IPS DF 19.7 (cell line): ENCODE data around the gene ADCY5.
A peak's percentile ranks its signal among the peaks of the same experiment; 100 is the strongest.

ENCODE experiments used
- DNase-seq: peaks from one replicate; pipeline ENCODE4 v3.0.0-alpha.2; 2013; ENCODE audit warnings: low read depth, low spot score

Gene ADCY5

DNA sequence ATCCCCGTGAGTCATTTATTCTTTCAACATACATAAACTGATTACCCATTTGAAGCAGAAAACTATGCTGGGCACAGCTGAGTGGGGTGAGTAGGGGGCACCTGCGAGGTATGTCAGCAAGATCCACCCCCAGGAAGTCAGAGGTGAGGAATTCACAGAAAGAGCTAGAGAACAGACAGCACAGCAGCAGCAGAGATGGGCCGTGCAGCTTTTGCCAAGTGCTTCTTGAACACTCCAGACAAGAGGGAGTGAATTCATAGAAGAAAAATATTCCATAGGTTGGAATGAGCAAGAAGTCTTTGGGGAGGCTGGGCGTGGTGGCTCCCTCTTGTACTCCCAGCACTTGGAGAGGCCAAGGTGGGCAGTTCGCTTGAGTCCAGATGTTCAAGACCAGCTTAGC is 9.4 kb upstream of the ADCY5 start:
- no peak for DNase-seq

DNA sequence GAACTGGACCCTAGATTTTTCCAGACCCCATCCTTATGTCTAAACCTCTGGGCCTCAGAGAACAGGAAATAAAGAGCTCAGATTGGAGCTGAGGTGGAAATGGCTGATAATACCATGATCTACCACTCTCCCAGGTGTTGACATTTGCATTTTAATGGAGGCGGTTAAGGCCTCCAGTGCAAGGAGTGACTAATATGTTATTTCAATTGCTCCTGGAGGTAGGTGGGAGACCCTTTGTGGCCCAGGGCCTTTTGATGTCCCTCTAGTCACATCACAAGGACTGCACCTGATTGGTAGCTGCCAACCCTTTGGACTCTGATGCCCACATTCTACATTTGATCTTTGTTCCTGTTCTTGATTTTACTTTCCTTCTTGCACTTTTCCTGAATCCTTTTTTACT is 9.0 kb upstream of the ADCY5 start:
- peak; percentile 45 for DNase-seq

DNA sequence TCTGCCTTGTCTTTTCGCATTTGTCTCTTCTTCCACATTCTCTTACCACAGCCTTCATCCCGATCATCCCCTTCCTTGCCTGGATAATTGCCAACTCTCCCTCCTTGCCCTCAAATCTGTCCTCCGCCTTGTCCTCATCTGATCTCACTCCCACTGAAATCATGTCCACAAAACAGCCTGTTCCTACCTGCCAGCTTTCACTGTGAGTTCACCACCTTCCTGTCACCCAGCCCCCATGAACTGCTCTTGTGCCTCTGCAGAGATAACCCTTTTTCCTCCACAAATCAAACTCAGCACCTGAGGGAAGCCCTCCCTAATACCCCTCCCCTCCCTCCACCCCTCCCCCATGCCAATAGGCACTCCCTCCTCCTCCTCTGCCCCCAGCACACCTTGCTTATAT is 4.8 kb upstream of the ADCY5 start:
- no peak for DNase-seq

DNA sequence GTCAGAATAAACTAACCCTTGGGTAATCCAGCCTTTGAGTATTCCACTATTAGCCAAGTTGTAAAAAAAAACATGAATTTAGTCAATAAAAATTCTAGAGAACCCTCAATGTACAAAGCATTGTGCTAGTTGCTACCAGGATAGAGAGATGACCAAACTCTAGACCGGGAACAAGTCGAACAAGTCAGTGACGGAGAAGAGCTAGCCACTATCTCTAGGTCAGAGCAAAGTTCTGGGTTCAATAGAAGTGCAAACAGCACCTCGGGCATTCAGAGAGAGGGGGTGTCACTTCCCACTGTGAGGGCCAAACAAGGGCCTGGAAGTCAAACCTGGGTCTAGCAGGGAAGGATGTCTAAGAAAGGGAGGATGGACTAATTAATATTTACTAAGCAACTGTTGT is 2.3 kb upstream of the ADCY5 start:
- DNase-seq = no peak

DNA sequence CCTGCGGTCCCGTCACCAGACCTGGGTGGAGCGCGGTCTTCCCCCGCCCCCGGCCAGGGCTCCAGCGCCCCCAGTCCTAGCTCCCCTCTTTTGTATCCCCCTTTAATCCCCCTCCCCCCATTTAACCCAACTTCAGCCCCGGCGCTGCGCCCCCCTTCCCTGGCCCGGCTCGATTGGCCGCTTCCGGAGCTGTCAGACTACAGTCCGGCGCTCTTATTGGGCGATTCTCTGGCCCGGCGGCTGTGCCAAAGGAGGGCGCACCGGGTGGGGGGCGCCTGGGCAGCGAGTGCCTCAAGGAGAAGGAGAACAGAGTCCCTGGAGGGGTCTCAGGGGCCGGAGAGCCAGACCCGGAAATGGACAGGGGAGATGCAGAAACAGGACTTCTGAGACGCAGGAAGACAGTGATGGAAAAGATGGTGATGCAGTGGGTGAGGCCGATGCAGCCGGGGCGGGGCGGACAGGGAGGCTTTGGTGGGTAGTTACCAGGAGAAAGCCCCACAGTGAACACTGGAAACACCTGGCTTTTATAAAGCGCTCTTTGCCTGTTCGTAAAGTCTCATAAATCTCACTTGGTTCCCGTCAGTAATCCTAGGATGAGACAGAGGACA is 1.2 kb upstream of the ADCY5 start:
- no peak for DNase-seq

DNA sequence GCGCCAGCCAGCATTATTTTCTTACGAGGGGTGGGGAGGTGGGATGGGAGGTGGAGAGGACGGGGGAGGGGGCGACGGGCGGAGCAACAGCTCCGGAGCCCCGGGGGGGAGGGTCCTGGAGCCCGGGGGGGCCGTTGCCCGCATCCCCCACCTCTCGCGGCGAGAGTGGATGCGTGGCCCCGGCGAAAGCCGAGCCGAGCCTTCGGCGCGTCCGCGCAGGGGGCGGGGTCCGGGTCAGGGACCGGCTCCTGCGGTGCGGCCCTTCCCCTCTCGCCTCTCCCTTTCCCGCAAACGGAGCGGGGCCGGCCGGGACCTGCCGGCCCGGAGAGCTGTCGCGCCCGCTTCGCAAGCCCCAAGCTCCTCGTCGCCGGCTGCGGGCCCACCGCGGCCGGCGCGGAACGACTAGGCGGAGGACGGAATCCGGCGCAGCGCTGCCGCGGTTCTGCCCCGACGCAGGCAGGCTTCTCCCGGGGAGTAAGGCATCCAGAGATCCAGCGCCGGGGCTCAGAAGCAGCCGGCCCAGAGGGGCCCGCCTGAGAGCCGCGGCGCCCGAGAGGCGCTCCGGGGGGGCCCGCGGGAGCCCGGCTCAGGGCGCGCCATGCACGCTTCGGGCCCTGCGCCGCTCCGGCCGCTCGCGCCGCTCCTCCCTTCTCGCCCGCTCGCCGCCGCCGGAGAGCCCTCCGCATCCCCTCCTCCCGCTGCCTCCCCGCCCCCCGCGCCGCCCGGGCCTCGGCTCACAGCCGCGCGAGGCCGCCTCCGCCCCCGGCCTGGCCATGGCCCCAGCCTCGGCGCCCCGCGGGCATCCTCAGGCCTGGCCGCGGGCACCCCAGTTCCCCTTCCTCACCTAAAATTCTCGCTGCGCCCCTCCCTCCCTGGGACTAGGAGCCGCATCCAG is 459 bp upstream of the ADCY5 start:
- DNase-seq = no peak

DNA sequence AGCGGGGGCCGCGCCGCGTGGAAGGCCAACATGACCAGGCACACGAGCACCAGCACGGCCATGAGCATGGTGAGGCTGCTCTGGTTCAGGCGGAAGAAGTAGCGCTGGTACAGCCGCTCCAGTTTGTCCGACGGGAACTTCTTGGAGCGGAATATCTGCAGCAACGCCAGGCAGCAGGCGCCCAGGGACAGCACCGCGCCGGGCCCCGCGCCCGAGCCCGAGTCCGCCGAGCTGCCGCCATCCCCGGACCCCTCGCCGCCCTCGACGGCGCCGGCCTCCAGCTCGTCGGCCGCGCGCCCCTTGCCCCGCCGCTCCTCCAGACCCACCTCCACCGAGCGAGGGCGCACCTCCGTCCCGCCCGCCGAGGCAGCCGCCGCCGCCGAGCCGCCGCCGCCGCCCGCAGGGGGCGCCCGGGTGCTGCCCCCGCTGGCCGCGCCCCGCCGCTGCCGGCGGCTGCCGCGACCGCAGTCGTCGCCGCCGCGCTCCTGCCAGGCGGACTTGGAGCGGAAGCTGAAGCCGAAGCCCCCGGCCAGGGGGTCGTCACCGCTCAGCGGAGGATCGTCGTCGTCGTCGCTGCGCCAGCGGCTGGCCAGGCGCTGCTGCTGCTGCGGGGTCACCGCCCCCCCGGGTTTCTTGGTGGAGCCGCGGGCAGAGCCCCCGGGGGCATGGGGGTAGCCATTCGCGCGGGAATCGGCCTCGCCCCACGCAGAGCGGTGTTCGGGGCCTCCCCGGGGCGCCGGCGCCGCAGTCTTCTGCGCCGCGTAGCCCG is 957 bp downstream of the ADCY5 start:
- DNase-seq = no peak

DNA sequence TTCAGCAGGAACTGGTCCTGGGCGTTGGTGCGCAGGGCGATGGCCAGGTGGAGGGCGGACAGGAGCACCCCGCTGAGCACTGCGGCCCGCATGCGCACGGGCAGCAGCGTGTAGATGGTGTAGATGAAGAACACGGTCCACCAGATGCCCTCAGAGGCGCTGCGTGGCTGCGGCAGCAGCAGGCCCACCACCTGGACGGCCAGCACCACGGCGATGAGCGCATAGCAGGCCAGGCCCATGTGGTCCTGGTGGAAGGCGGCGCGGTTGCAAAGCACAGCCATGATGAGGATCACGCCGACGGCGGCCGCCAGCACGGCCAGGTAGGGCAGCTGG is 1.5 kb downstream of the ADCY5 start:
- DNase-seq = no peak

DNA sequence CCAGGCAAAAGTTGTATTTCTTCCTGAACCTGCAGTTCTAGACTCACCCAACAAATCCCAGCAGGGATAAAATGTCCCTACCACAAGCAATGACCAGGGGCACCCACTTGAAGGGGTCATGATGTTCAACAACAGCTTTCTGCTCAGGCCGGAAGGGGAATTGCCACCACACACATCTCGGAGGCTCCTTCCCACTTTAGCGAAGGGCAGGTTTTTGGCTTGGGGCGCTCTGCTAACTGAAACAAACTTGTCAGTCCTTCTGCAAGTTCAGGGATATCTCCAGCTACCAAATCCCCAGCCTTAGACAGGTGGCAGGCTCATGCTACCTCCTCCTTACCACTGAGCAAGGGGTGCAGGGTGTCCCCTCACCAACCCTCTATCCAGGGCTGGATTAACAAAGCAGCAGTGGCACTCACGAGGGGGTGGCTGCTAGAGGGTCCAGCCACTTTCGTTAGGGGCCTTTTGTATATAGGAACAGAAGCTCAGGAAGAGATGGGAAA is 2.2 kb downstream of the ADCY5 start:
- no peak for DNase-seq

DNA sequence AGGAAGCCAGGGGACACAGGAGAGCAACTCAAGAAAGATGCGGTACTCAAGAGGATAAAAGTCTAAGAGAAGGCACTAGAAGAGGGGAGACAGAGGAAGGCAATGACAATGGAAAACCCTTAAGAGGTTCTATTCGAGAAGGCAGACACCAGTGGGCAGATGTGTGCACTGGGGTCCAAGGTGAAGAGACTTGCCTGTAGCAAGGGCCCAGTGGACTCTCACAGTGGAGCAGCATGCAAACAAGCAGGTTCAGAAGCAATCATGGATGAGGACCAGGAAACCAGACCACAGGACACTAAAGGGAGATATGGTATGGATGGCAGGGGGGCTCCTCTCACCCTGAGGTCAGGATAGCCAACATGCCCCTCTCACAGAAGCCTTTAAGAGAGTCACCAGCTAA is 2.7 kb downstream of the ADCY5 start:
- no peak for DNase-seq

DNA sequence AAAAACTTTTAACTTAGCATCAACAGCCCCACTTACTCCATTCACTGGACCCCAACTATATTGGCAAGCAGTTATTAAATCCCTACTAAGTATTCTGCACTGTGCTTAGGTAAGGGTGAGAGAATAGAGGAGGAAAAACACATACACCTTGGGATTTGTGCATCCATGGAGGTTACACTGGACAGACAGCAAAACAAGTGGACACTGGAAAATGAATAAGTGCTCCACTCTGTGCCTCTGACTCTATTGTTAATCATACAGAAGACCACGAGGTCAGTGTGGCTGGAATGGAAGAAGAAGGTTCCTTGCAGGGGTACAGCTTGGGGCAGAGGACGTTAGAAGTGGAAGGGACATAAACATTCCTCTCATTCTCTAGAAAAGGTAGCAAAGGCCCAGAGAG is 3.2 kb downstream of the ADCY5 start:
- no peak for DNase-seq

DNA sequence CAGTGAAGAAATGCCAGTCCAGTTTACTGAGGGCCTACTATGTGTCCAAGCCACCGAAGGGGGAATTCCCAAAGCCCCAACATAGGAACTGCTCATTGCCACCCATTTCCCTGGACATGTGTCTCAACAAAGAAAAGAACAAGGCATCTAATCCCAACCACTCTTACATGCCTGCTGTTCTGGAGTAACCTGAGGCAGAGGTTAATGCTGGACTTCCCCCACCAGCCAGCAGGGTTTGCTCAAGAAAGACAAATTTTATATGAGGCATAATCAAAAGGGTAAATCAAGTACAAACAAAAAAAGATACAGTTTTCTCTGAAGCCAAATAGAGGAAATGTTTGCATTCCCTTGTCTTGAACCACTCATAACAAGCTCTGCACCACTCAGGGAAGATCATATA is 4.1 kb downstream of the ADCY5 start:
- no peak for DNase-seq

DNA sequence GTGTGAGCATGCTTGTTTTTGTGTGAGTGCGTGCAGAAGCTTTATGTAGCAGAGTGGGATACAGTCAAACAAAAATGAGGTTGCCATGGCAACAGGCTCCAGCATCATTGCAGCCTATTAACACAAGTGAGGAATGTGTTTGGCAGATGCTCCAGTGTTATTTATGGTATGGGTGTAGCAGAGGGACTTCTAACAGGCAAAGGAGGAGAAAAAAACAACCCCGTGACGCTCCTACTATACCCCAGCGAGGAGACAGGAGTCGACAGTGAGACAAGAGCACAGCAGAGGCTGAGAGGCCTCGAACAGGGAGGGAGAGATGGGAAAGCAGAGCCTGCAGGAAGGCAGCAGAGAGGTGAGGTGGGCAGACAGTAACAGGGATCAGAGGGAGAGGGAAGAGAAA is 4.9 kb downstream of the ADCY5 start:
- DNase-seq = no peak

DNA sequence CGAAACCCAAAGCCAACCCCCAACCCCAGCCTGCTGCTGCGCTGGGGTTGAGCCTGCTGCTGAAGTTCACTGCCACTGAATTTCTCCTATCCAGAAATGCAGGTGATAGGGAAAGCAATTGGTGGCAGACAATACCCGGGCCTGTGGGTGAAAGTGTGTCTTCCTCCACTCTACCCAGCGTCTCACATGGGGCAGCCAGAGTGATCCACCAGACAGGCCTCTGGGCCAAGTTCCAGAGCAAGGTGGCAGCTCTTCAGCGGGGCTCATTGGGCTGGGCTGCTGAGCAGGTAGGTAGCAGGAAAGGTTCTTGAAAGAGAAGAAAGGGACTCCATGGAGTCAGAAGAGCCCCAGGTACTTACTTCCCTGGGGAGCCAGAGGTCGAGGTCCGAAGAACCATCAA is 6.0 kb downstream of the ADCY5 start:
- no peak for DNase-seq

DNA sequence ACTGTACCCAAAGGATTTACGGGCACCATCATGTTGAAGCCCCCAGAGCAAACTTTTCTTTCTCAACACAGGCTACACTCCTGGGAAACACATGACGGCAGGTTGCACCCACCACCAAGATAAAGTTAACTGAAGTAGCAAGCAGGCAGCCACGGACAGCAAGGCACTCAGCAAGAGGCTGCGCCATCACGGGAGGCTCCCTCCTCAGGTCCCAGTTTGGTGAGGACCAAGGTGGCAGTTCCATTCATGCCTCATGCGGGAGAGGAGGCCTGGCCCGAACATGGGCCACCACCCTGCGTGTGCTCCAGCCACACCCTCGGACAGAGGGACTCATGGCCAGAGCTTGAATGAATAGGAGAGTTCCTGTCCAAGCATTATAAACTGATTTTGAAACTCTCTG is 6.8 kb downstream of the ADCY5 start:
- DNase-seq = no peak

DNA sequence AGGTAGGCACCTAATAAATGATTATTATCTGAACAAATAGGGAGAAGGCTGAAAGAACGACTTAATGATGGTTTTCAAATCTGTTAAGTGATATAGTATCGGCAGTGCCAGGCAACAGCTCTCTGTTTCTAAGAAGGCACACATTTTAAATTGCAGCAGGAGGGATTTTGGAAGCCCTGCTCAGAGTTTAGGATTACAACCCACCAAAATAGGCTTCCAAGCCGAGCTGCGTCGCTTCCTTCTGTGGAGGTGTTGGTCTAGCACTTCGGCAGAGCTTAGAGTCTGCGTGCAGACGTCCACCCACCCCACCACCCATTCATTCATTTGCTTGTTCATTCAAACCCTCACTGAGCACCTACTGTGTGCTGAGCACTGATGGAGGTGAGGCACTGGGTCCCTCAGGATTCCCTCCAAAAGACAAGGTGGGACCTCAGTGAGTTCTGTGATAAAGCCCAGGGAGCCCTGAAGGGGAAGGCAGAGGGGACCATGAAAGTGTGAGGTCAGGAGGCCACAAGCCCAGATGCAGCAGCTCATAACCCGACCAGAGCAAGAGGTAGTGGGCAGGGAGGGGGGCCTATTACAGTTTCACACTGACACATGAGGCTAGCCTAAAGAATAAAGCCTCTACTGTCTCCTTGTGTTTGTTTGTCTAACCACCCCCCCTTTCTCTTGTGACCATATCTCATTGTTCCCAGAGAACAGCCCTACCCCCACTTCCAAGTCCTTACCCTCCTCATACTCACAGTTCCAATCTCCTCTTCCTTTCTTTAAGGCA is 8.9 kb downstream of the ADCY5 start:
- no peak for DNase-seq

DNA sequence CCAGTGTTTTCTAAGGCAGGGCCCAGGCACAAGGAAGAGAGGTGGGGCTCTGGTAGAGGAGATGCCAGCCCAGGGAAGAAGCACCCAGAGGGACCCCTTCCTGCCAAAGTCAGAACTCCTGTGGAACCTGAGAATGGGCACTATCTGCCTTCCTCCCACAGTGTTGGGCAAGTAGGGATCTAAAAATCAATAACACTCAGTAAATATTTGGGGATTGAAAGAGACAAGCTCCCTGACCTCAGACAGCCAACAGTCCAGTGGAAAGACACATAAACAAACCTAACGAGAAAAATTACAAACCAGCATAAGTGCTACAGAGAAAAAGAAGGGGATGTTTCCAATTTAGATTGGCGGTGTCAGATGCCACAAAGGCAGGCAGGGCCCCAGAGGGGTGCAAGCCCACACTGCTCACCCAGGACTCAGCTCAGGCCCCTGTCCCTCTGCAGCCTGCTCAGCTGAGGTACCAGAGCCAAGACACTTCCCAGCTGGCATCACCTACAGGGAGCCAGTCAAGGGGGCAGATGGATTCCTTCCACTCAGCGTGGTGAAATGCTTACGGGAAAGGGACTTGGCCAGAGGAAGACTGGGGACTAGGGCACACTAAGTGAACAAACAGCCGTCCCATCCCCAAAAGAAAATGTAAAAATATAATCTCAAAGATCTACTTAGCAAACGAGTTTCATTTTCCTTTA is 15.9 kb downstream of the ADCY5 start:
- no peak for DNase-seq

DNA sequence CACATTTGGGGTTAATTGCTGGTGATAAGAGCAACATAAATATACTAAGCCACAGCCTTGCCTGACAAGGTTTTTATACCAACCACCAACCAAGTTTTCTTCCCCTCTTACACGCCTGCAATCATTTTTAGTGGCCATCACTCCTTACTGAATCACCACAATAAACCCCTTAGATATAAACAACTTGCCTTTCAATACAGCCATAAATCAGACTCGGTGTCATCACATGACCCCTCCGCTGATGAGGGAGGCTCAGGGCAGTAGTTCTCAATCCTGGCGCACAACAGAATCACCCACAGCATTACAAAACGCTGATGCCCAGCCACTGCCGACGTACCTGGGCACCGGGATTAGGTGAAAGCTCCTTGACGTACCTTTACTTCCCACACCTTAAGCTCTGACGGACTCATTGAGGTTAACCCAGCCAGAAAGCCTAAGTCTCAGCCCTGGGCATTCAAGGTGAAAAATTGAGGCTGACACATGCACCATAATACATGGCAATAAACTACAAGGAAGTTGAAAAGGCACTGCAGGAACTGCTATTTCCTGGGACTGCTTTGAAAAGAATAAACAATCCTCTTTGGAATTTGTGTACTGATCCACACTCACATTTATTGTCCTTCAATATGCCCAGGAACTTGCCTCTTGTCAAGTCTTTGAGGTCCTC is 17.1 kb downstream of the ADCY5 start:
- no peak for DNase-seq

DNA sequence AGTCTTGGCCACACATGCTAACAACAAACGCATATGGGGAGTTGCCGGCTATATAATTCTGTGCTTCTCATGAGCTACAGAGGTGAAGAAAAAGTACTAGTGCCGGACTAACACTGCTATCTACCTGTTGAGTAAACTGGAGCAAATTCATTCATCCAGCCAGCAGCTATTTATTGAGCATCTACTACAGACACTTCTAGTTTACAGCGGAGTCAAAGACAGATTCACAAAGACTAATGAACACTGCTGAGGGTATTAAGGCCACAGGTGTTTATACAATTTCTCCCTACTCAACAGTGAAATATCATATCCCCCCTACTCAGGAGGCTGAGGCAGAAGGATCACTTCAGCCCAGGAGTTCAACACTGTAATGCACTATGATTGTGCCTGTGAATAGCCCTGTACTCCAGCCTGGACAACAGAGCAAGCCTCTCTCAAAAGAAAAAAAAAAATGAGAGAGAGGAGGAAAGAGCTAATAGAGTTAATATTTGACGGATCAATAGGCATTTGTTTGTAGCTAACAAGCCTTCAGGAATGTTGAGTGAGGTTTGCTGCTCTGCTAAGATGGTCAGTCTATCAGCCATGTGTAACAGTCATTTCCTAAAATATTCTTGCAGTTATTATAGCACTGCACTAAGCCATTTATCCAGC is 17.8 kb downstream of the ADCY5 start:
- no peak for DNase-seq

DNA sequence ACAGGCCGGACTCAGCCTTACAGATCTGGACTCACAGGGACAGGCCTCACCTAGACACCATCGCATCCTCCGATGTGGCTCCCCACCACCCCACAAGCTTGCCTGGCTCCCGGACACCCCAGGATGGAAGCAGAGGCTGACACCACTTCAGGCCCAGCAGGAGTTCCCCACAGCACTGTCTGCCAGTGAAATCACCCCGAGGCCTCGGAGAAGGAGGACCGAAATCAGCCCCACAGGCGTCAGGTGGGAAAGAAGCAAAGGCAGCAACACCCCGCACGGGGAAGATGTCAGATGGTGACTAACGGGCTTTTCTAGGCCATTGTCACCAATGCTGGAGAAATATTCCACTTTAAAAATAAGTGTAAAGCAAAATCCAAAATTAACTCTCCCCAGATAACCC is 18.6 kb downstream of the ADCY5 start:
- DNase-seq = no peak
